SK-N-SH (cell line): Measurements from ENCODE around the gene C4A. TPM values are rescaled to one million over a fixed set of nuclear protein-coding genes. Genes with fewer than 3 reads are reported as not detected.
"Not testable (repeated sequence)": the region's sequence is repeated elsewhere in the genome, so short reads cannot be mapped to it uniquely, and the experiment has no call there.

Experiments used
- CTCF ChIA-PET: fragments of 300-600, 350-600 bp; formaldehyde crosslinking; extraction: SDS; loops from one replicate; lab custom pipeline; 2021; lab: Yijun Ruan, JAX
- POLR2A ChIA-PET: fragments of 350-600 bp; sonication (Branson Sonifier 250); formaldehyde crosslinking; extraction: SDS; loops from one replicate; lab custom pipeline; 2020; ENCODE audit warnings: antibody characterized with exemption, inconsistent platforms; lab: Yijun Ruan, JAX
- DNase-seq: peaks from one replicate; pipeline ENCODE4 v3.0.0; 2012
- H2AFZ ChIP-seq: fragments of 200-600 bp; sonication (generic); 2 replicates; pipeline ENCODE4 v1.8.1; 2016; ENCODE audit warnings: antibody characterized with exemption, mild to moderate bottlenecking, low read depth
- H3F3A ChIP-seq: fragments of 200-600 bp; sonication (generic); replicated peaks from 2 replicates; pipeline ENCODE3; 2016; ENCODE audit warnings: antibody characterized with exemption, mild to moderate bottlenecking; ENCODE audit not compliant: insufficient read depth
- H3K27ac ChIP-seq, 2 experiments: fragments of 200-500 bp in 1 of 2; fragments of 200-600 bp in 1 of 2; sonication (Bioruptor generic) in 1 of 2; sonication (generic), shearing (Covaris generic) in 1 of 2; 2 replicates each; pipeline versions ENCODE4 v1.5.1 to v1.6.1; 2014 to 2016; ENCODE audit warnings: low read depth in 2 of 2, inconsistent platforms in 1 of 2, low read length in 1 of 2, mild to moderate bottlenecking in 1 of 2, mixed read lengths in 1 of 2
- H3K27me3 ChIP-seq: fragments of 200-600 bp; sonication (generic), shearing (Covaris generic); 2 replicates; pipeline ENCODE4 v1.6.1; 2016; ENCODE audit warnings: mixed run types; ENCODE audit not compliant: insufficient read depth
- H3K36me3 ChIP-seq, 2 experiments: fragments of 200-500 bp in 1 of 2; fragments of 200-600 bp in 1 of 2; sonication (Bioruptor generic) in 1 of 2; sonication (generic) in 1 of 2; replicated peaks in 1 of 2; 2 replicates each; pipeline versions ENCODE3 to v1.5.1; 2014 to 2016; ENCODE audit warnings: low read length in 1 of 2, mild to moderate bottlenecking in 1 of 2; ENCODE audit not compliant: insufficient read depth in 2 of 2, control insufficient read depth in 1 of 2
- H3K4me1 ChIP-seq, 2 experiments: fragments of 200-500 bp in 1 of 2; fragments of 200-600 bp in 1 of 2; sonication (Bioruptor generic) in 1 of 2; sonication (generic), shearing (Covaris generic) in 1 of 2; 2 replicates each; pipeline versions ENCODE4 v1.5.1 to v1.6.1; 2014 to 2016; ENCODE audit warnings: low read depth in 1 of 2, low read length in 1 of 2, mixed run types in 1 of 2; ENCODE audit not compliant: insufficient read depth in 2 of 2, control insufficient read depth in 1 of 2
- H3K4me2 ChIP-seq: fragments of 200-600 bp; sonication (generic), shearing (Covaris generic); 2 replicates; pipeline ENCODE4 v1.6.1; 2017; ENCODE audit warnings: mixed run types
- H3K4me3 ChIP-seq, 2 experiments: fragments of 200-500 bp in 1 of 2; fragments of 200-600 bp in 1 of 2; sonication (Bioruptor generic) in 1 of 2; sonication (generic), shearing (Covaris generic) in 1 of 2; 2 replicates each; pipeline versions ENCODE4 v1.5.1 to v1.8.1; 2014 to 2016; ENCODE audit warnings: low read depth in 2 of 2, inconsistent platforms in 1 of 2, low read length in 1 of 2, mild to moderate bottlenecking in 1 of 2, mixed read lengths in 1 of 2, moderate library complexity in 1 of 2
- H3K79me2 ChIP-seq: fragments of 200-600 bp; sonication (generic); 2 replicates; pipeline ENCODE4 v1.8.1; 2017; ENCODE audit warnings: mild to moderate bottlenecking; ENCODE audit not compliant: insufficient read depth
- H3K9ac ChIP-seq: fragments of 200-600 bp; sonication (generic); 2 replicates; pipeline ENCODE4 v1.6.1; 2017; ENCODE audit warnings: mixed run types
- H3K9me2 ChIP-seq: fragments of 200-600 bp; sonication (generic); 2 replicates; pipeline ENCODE4 v1.6.1; 2017; ENCODE audit warnings: mixed run types
- H3K9me3 ChIP-seq: fragments of 200-600 bp; sonication (generic); 2 replicates; pipeline ENCODE4 v1.6.1; 2017; ENCODE audit warnings: mixed run types, mild to moderate bottlenecking, moderate library complexity
- H4K20me1 ChIP-seq: fragments of 200-600 bp; sonication (generic); 2 replicates; pipeline ENCODE4 v1.6.1; 2017; ENCODE audit warnings: mild to moderate bottlenecking, mixed run types; ENCODE audit not compliant: insufficient read depth
- WGBS: methylation state at CpG from one replicate; pipeline ENCODE4 v1.1.6; 2017; ENCODE audit warnings: low lambda C conversion rate; 5-methylcytosine and 5-hydroxymethylcytosine counted together
- polyA plus RNA-seq, 3 experiments: library from polyadenylated mRNA; depleted of rRNA; stranded (reverse); fragments of >200 nt; gene quantifications; 2 replicates each; pipeline ENCODE4 v1.2.3, GENCODE V29; 2012

C4A gene
- polyA plus RNA-seq, 1 of the 3 experiments (the other 2 are of a cell fraction): 11.4 TPM

GRCh38 chr6:32008616-32009015 is 26.8 kb downstream of the C4A start:
- H3K9ac ChIP-seq, H4K20me1 ChIP-seq: not testable (repeated sequence)

GRCh38 chr6:32009537-32009936 is 27.7 kb downstream of the C4A start:
- 0% methylated on average over 1 of the region's 12 CpGs for WGBS
- CTCF ChIA-PET, POLR2A ChIA-PET: not testable (repeated sequence)

More at GRCh38 chr6:32008616-32009015, 26.8 kb downstream of the C4A start:
- H3K27me3 ChIP-seq, CTCF ChIA-PET, H3K4me3 ChIP-seq, H3K9me3 ChIP-seq, H3K4me1 ChIP-seq, H3K79me2 ChIP-seq, POLR2A ChIA-PET, H3K9me2 ChIP-seq, H3F3A ChIP-seq, H3K27ac ChIP-seq, H3K36me3 ChIP-seq, H3K4me2 ChIP-seq, H2AFZ ChIP-seq: not testable (repeated sequence)
- WGBS: 17% methylated on average over 5 of the region's 12 CpGs
- DNase-seq: peak; percentile 11

GRCh38 chr6:32010856-32011530 is 29.1 kb downstream of the C4A start:
- H3K79me2 ChIP-seq, H3K9me2 ChIP-seq, H3F3A ChIP-seq, H3K4me3 ChIP-seq, H3K9me3 ChIP-seq, H3K9ac ChIP-seq, H4K20me1 ChIP-seq, H3K36me3 ChIP-seq, H3K27me3 ChIP-seq, H3K4me2 ChIP-seq, H3K27ac ChIP-seq, H2AFZ ChIP-seq, POLR2A ChIA-PET, CTCF ChIA-PET, H3K4me1 ChIP-seq, DNase-seq: not testable (repeated sequence)
- WGBS: 45% methylated on average over 13 of the region's 27 CpGs

More at GRCh38 chr6:32009537-32009936, 27.7 kb downstream of the C4A start:
- H3K79me2 ChIP-seq, H3K4me1 ChIP-seq, H3K4me3 ChIP-seq, H3K27me3 ChIP-seq, H4K20me1 ChIP-seq, H2AFZ ChIP-seq, H3K9me2 ChIP-seq, H3F3A ChIP-seq, H3K9me3 ChIP-seq, H3K9ac ChIP-seq, H3K4me2 ChIP-seq, H3K36me3 ChIP-seq, H3K27ac ChIP-seq, DNase-seq: not testable (repeated sequence)

GRCh38 chr6:32012941-32013617 is 31.2 kb downstream of the C4A start:
- H3K27ac ChIP-seq, H3K9me3 ChIP-seq, CTCF ChIA-PET, H2AFZ ChIP-seq, H4K20me1 ChIP-seq, H3K4me2 ChIP-seq, H3K79me2 ChIP-seq, H3K9me2 ChIP-seq, H3K9ac ChIP-seq, POLR2A ChIA-PET, H3K4me3 ChIP-seq, H3K27me3 ChIP-seq, H3F3A ChIP-seq, H3K4me1 ChIP-seq, DNase-seq, H3K36me3 ChIP-seq: not testable (repeated sequence)
- WGBS: 100% methylated on average over 3 of the region's 17 CpGs

GRCh38 chr6:32013738-32014137 is 31.9 kb downstream of the C4A start:
- POLR2A ChIA-PET, DNase-seq, H3K9me2 ChIP-seq, H3K9me3 ChIP-seq, H4K20me1 ChIP-seq, H3K9ac ChIP-seq, H2AFZ ChIP-seq, H3K27ac ChIP-seq, H3K4me1 ChIP-seq, H3K4me3 ChIP-seq, H3K36me3 ChIP-seq, H3K27me3 ChIP-seq, H3F3A ChIP-seq, CTCF ChIA-PET, H3K79me2 ChIP-seq, H3K4me2 ChIP-seq: not testable (repeated sequence)
- WGBS: no CpG with 5 or more reads among the region's 5 CpGs

- H2AFZ ChIP-seq, H3K9me2 ChIP-seq, H4K20me1 ChIP-seq, H3K9me3 ChIP-seq, H3K36me3 ChIP-seq, CTCF ChIA-PET, H3K4me3 ChIP-seq, DNase-seq, POLR2A ChIA-PET, H3K79me2 ChIP-seq, H3K27me3 ChIP-seq, H3K4me2 ChIP-seq, H3K4me1 ChIP-seq, H3K9ac ChIP-seq, H3F3A ChIP-seq, H3K27ac ChIP-seq: not testable (repeated sequence)
- no CpG with 5 or more reads among the region's 6 CpGs for WGBS
Measured at GRCh38 chr6:32014547-32014946, 32.7 kb downstream of the C4A start, which contains the start of gene C4B. Gene C4B (plus strand): TSS chr6:32014795. CDS start chr6:32014846, 51 bp downstream.
